Heart left ventricle (tissue), 13 donors: ENCODE data around the gene DZIP1.

Experiments
- CTCF ChIP-seq, 12 donors: fragments of 200-600 bp; sonication (generic) in 4 of 12; IDR thresholded peaks; one replicate each; pipeline versions ENCODE4 v1.5.0 to v1.8.0; 2018 to 2022; ENCODE audit warnings: antibody characterized with exemption in 12 of 12, mild to moderate bottlenecking in 5 of 12
- POLR2A ChIP-seq, 2 donors: fragments of 450-650 bp; IDR thresholded peaks; one replicate each; pipeline ENCODE4 v1.6.1; 2017; ENCODE audit warnings: antibody characterized with exemption in 2 of 2, mild to moderate bottlenecking in 2 of 2, moderate library complexity in 2 of 2
- donor health status: ischemic (EF 13 %, LVEDD 7.1; RV severe dilation, severe dysfunction).
- donor health status: DM: no; HTN: yes; CAD: no.
- donor health status: DM: no; HTN: no; CAD: no.
- donor health status: ischemic (EF 25% LVEDD 6.9; RV normal size, moderate dysfunction).
- donor health status: ischemic (EF 25% LVEDD 5.7; RV mildly dilated, moderate dysfunction).
- donor health status: ischemic (EF 35%, LVEDD 5.7; RV mildly dilated, moderate dysfunction).
- donor health status: nonischemic (EF 11% LVEDD 7.7; RV severe dilation, severe dysfunction).
- donor health status: DM: yes; HTN: yes; CAD: no.
- donor health status: PGD.
- donor health status: ischemic (EF 29% LVEDD 5.4; RV normal size, mild dysfunction).
- donor health status: nonischemic (EF 23%, LVEDD 6.1; RV moderate dilation, normal function).

DNA sequence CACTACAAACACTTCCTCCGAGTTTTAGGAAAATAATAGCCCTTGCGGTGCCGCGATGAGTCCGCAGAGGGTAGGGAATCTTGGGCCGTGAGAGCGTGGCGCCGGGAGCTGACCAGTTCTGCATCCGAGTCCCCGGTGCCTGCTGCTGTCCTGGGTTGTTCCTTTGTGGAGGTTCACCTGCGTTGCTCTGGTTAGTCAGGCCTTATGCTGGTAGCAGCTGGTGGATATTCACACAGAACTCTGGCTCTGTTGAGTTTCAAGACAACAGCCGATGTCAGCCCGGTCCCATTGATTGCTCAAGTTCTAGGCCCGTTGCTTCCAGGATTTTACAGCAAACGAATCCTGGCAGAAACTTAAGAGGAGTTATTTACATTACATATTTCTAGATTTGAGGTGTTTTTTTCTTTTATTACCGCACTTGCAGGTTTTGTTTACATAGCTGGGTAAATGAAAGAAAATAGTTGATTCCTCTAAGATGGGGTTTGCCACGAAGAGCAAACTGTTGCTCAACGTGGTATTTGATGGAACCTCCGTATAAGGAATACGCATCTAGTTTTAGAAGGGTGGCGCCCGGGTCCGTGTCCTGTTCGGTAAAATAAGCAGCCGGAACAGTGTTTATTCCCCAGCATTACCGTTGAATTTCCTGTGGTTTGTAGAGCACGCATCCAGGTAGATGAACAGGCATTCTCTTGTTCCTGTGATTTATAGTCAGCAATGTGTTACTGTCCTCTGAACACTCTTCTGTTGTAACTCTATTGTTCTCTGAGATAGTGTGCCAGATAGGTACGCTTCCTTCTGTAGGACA is 90.7 kb downstream of the DZIP1 start:
- TF ChIP-seq POLR2A (IDR thresholded peaks at IDR 0.05): no peak
- TF ChIP-seq CTCF (IDR thresholded peaks at IDR 0.05): no peak
